KBM-7 (cell line): ENCODE data around the gene PCNX2.
"Not testable (repeated sequence)": the region's sequence is repeated elsewhere in the genome, so short reads cannot be mapped to it uniquely, and the experiment has no call there.

ENCODE experiments used
- DNase-seq: peaks from one replicate; pipeline ENCODE4 v3.0.0-alpha.2; 2015
- in situ Hi-C: fragments of 300-500 bp; cut with MboI; formaldehyde crosslinking; loops from 2 replicates; pipeline ENCODE4 v1.14.3; 2020; ENCODE audit warnings: low sequenced_read_pairs, low pct_unique_long_range_greater_than_20kb, mixed read lengths

PCNX2 gene

GRCh38 chr1:233005156-233005555 is 290.4 kb downstream of the PCNX2 start:
- DNase-seq, result no peak
- in situ Hi-C loops, result no loop called here

GRCh38 chr1:233004451-233004850 is 291.1 kb downstream of the PCNX2 start:
- in situ Hi-C loops, result no loop called here
- DNase-seq, result no peak

GRCh38 chr1:233003638-233004037 is 291.9 kb downstream of the PCNX2 start:
- in situ Hi-C loops, DNase-seq: not testable (repeated sequence)

DNA sequence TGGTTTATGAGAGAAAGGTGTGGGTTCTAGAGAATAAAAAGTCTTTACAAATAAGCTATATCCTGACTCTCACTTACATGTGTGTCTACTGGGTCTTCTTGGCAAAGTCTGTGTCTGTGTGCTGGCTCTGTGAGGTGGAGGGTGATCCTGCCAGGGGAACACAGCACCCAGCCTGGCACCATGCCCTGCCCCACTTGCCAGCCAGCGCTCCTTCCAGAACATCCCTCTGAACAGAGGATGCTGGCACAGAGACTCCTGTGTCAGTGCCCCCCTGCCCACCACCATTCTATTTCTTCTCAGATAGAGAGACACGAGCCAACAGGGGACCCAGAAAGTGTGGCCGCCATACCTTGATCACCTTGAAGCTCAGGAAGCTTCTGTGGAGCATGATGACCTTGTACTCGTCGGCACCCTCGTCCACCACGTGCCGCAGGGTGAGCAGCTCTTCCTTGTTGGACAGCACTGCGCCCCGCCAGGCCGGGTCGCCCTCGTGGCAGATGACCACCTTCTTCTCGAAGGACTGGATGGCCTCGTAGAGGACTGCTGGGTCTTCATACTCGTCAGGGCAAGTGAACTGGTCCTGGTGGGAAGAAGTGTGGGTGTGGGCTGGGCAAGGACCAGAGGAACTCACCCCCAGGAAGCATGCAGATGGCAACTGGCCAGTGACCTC is 295.4 kb downstream of the PCNX2 start:
- DNase-seq, result no peak
- in situ Hi-C loops, result no loop called here

DNA sequence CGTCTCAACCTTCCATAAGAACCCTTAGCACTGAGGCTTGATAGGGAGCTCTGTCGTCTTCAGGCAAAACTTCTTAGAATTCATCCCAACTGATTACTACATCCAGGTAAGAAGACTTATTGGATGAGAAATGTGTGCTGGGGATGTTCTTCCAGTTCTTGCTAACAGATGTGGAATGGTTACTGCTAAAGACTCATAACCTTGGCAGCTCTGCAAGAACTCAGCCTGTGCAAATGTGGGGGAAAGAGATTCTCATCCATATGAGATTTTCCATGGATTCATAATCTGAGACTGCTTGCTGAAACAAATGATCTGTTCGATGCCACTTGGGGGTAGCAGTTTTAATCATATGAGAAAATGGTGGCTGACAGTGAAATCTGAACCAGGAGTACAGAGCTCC is 296.9 kb downstream of the PCNX2 start:
- no peak for DNase-seq
- in situ Hi-C loops, result no loop called here

- no peak for DNase-seq
- in situ Hi-C loops, result no loop called here
Observed at GRCh38 chr1:232998138-232998537, 297.4 kb downstream of the PCNX2 start.

DNA sequence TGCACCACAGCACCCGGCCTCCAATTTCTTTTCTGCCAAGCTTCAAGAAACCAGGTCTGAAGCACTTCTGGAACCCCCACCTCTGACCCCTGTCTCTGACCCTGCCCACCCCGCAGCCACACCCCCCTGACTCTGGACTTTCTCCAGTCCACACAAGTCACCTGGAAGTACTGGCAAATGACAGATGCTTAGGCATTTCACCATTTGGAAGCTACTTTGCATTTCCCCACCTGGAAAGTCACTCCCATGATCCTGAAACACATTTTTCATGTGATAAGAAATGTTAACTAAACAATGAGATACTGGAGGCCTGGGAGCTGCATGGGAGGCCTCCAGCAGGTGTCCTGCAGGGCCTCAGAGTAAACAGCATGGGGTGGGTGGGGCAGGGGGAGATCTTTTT is 299.4 kb downstream of the PCNX2 start:
- in situ Hi-C loops, result no loop called here
- DNase-seq, result no peak

GRCh38 chr1:232995189-232995588 is 300.3 kb downstream of the PCNX2 start:
- DNase-seq, result no peak
- in situ Hi-C loops, result no loop called here

DNA sequence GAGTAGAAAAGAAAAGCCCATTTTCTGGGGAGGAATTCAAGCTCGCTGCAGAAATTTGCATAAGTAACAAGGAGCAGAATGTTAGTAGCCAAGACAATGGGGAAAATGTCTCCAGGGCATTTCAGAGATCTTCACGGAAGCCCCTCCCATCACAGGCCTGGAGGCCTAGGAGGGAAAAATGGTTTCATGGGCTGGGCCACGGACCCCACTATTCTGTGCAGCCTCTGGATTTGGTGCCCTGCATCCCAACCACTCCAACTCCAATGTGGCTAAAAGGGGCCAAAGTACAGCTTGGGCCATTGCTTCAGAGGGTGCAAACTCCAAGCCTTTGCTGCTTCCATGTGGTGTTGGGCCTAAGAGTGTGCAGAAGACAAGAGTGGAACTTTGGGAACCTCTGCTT is 302.0 kb downstream of the PCNX2 start:
- DNase-seq, result no peak
- in situ Hi-C loops, result no loop called here

DNA sequence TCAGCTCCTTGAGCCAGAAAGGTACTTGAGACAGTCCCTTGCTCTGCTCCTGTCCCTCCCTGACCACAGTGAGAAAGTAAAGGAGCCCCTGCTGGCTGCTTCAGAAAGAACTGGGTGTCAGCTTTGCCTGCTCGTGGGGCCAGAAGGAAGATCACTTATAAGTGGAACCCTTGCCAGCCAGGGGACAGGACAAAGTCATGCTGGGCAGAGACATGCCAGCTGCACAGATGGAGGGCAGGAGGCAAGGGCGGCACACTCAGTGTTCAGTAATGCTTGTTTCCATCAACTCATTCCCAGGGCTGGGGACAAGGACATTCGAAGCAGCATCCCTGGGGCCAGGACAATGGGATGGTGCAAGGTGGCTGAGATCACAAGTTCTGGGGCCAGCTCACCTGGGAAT is 303.3 kb downstream of the PCNX2 start:
- in situ Hi-C loops, result no loop called here

DNA sequence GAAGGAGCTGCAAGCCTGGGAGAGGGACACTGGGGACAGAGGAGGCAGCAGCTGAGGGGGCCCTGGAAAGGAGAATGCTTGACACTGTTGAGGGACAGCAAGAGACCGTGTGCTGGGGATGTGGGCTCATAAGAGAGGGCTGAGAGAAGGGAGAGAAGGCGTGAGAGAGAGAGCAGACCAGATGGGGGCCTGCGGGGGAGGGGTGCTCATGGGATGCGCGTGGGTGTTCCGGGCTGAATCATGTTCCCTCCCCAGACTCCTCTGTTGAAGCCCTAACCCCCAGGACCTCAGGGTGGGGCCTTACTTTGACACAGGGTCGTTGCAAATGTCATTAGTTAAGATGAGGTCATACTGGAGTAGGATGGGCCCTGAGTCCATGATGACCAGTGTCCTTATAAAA is 304.3 kb downstream of the PCNX2 start:
- in situ Hi-C loops, result no loop called here
- DNase-seq, result no peak

More for the DNA sequence above, 303.3 kb downstream of the PCNX2 start:
- DNase-seq, result no peak

- in situ Hi-C loops, result no loop called here
Observed at GRCh38 chr1:232990176-232991128, 305.1 kb downstream of the PCNX2 start.

DNA sequence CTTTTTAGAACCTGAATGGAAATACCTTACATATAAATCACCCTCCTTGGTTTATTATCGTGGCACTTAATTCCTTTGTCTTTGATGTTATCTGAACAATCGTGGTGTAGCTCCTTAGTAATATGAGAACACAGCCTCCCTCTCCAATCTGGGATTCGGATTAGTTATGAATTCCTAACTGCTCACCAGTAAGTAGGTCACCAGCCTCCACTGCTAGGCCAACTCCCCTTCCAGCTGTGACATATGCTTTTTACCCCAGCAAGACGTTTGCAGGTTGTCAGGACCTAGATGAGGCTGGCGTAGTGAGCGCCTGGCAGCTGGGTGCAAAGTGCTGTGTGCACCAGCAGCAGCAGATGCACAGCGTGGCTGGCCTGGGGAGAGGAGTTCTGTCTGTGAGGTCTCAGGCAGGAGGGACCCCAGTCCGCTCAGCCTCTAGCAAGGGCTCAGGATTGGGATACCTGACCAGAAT is 306.9 kb downstream of the PCNX2 start:
- no peak for DNase-seq
- in situ Hi-C loops, result no loop called here

More at GRCh38 chr1:232990176-232991128, 305.1 kb downstream of the PCNX2 start:
- DNase-seq, result no peak

DNA sequence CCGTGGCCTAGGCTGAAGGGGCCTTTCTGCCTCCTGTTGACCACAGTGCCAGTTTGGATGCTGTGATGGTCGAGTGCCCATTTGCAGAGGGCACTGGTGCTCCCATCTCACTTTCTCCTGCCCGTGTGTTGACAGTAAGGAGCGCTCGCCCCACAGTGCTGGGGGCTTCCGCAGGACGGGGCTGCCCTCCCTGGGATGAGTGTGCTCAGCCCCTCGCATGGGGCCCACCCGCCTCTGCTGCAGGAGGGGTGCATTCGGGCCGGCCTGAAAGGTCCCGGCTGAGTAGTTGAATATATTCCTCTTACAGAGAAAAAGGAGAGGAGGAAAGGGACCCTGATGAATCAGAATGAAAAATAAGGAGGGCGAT is 307.8 kb downstream of the PCNX2 start:
- no peak for DNase-seq
- in situ Hi-C loops, result no loop called here

DNA sequence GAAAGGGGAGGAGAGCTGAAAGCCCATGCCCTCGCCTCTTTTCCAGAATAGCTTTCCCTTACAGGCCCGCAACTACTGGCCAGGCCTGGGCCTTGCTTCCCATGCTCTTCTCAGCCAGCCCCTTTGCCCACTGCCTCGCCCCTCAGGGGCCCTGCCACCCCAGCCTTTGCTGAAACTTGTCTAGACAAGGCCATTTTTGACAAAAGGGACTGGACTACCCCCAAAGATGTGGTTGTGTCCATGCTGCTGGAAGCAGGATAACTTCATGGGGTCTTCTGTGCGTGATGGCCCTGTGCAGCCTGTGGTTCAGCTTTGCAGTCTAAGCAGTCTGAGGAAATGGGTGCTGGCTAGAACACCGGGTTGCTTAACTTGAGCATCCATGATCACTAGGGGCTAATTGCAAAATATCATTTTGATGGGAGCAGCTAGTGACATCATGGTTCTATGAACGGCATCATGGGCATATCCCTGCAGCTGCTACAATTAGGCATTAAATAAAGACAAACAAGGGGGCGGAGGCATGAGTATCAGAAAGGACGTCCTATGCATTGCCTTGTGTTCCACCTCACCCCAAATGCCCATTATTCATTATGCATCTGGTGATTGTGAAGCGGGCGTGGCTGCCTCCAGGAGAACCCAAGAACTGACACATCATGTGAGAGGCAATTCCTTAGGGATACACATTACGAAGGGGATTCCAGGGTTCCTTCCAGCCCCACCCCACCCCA is 308.3 kb downstream of the PCNX2 start:
- in situ Hi-C loops, result no loop called here
- no peak for DNase-seq

- in situ Hi-C loops, result no loop called here
- DNase-seq, result no peak
Observed at GRCh38 chr1:232986527-232986922, 309.0 kb downstream of the PCNX2 start.

DNA sequence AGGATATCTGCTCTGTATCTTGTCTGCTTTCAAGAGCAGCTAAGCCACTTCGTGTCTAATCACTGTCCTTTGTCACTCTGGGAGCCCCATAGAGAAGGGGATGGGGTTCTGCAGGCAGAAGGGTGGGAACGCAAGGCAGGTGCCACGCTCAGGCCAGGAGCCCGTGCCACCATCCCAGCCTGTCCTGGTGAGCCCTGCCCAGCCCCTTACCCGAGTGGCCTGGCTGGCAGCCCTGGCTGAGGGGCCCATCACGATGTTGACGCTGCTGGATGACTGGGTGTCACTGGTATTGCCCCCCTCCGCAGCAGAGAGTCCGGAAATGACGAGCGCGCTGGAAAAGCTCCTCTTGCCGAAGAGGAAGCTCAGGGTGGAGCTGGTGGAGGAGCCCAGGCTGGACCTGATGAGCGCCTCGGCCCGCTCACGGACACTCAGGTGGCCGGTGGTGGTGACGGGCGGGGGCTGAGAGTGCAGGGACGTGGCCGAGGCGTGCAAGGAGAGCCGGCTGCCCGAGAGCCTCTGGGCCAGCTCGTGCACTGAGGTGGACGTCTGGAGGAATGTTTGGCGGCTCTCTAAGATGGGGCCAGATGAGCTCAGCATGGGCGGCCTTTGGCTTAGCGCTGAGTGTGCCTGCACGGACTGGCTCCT is 309.5 kb downstream of the PCNX2 start:
- DNase-seq, result no peak
- in situ Hi-C loops, result no loop called here

DNA sequence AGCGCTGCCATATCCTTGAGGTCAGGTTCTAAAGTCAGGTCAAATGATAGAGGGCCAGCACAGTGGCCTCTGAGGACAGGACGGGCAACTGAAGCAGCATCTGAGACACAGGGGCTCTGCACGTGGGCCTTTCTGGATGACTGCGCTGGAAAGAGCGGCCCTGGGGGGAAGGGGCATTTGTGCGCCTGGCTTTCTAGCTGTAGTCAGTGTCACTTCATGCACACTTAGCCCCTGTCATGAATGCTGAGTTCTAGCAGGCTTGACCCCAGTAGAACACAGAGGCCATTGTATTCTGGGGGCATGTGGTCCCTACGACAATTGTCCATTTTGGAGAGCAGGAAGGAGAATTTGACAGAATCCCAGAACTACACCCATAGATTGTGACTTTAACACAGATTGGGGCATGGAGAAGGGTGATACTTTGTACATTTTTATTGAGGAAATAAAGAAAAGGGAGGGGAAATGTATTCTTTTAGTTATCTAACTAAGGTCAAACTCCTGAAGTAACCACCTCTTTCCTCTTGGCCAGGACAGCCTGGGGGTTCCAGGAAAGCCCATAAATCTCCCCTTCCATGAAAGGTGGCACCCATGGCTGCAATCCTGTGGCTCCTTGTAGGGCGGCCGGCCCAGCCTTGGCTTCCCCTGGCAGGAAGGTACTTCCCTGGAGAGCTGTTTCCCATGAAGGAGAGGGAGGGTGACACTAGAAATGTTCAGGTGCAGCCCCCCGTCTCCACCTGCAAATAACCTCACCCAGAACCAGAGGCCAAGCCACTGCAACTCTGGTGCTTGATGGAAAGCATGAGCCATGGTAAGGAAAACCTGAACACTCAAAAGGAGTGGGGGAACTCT is 310.7 kb downstream of the PCNX2 start:
- in situ Hi-C loops, result no loop called here

More for the DNA sequence above, 310.7 kb downstream of the PCNX2 start:
- DNase-seq, result no peak
